Measurements from ENCODE around the gene WIPF1. TPM values are rescaled to one million over a fixed set of nuclear protein-coding genes. Genes with fewer than 3 reads are reported as not detected.

Gene WIPF1
- total RNA-seq, 1 experiment from 2014 or later, result 6.0 TPM

Other genes with a start within 250 kb of the WIPF1 start
- gene SCRN3, start 202.1 kb downstream of the WIPF1 start, total RNA-seq (2022), result 27.3 and 28.2 TPM in 2 replicates
- 1.9 and 3.3 TPM in 2 replicates for gene GPR155, start 110.8 kb downstream of the WIPF1 start, total RNA-seq (2022)
- gene CHRNA1, start 166.7 kb upstream of the WIPF1 start, total RNA-seq (2022), result not detected in 2 replicates